Mononuclear cell (primary cell): ENCODE data around the gene DOLPP1. TPM values are rescaled to one million over a fixed set of nuclear protein-coding genes. Genes with fewer than 3 reads are reported as not detected.

Source experiments
- H3K27me3 ChIP-seq: 2 replicates; pipeline ENCODE4 v1.6.0; 2011; ENCODE audit warnings: low read length, control low read depth; ENCODE audit not compliant: insufficient read depth
- H3K4me1 ChIP-seq: 2 replicates; pipeline ENCODE4 v1.5.1; 2011; ENCODE audit warnings: mild to moderate bottlenecking, low read length, control low read depth; ENCODE audit not compliant: insufficient read depth
- H3K4me3 ChIP-seq: 2 replicates; pipeline ENCODE4 v1.5.1; 2011; ENCODE audit warnings: mild to moderate bottlenecking, low read length, moderate library complexity
- H3K9me3 ChIP-seq: 2 replicates; pipeline ENCODE4 v1.5.1; 2011; ENCODE audit warnings: low read depth, mild to moderate bottlenecking, control low read depth, low read length
- total RNA-seq: library from RNA; depleted of rRNA; stranded (reverse); fragments of >200 nt; gene quantifications from one replicate; pipeline ENCODE4 v1.2.3, GENCODE V29; 2012

DOLPP1 gene
- total RNA-seq, 1 donor = 1.9 TPM

DNA sequence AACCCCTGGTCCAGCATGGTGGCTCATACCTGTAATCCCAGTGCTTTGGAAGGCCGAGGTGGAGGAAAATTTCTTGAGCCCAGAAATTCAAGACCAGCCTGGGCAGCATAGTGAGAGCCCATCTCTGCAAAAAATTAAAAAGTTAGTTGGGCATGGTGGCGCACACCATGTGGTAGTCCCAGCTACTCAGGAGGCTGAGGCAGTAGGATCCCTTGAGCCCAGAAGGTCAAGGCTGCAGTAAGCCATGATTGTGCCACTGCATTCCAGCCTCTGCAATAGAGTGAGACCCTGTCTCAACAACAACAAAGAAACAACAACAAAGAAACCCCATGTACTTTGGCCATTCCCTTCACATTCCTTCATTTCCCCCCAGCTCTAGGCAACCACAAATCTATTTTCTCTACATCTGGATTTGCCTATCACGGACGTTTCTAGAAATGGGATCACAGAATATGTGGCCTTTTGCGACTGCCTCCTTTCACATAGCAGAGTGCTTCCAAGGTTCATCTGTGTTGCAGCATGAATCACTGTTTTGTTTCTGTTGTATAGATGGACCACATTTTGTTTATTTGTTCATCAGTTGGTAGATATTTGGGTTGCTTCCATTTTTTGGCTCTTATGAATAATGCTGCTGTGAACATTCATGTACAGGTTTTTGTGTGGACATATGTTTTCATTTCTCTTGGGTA lies 26.6 kb upstream of the DOLPP1 start:
- no peak overlapping the region for H3K4me3 ChIP-seq
- no peaks in the 10 kb centered on the region for H3K9me3 ChIP-seq

DNA sequence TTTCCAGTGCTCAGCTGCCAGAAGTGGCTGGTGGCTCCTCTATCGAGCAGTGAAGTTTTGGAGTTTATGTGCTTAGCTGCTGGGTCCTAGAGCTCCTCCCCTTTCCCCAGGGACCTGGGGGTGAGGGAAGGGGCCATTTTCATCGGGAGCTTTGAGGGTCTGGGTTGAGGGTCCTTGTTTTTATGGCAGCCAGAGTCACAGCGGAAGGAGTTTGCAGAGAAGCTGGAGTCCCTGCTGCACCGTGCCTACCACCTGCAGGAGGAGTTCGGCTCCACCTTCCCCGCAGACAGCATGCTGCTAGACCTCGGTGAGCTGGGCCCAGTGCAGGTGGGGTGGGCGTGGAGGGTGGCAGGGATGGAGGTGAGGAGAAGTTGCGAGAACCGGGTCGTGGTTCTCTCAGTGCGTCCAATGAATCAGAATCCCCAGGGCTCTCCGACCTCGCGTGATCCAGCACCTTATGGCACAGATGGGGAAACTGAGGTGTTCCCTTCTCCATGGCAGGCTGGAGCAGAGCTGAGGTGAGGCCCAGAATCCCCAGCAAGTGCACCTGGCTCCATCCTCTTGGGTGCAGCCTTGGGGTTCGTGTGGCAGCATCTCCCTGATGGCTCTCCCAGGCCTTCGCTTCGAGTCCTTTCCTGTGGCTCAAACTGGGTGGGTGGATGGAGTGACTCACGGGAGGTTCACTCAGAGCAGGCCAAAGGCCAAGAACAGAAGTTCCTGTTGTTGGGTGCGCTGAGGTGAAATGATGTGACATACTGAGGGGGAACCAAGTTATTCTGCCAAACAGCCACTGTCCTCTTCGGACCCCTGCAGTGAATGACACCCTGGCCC lies 21.7 kb upstream of the DOLPP1 start:
- peaks cover 16% of the 10 kb centered on the region for H3K4me1 ChIP-seq
- H3K9me3 ChIP-seq = no peaks in the 10 kb centered on the region
- H3K4me3 ChIP-seq = no peak overlapping the region
- no peaks in the 10 kb centered on the region for H3K27me3 ChIP-seq

More for the DNA sequence above, 26.6 kb upstream of the DOLPP1 start:
- no peaks in the 10 kb centered on the region for H3K27me3 ChIP-seq
- H3K4me1 ChIP-seq = peaks cover 15% of the 10 kb centered on the region

DNA sequence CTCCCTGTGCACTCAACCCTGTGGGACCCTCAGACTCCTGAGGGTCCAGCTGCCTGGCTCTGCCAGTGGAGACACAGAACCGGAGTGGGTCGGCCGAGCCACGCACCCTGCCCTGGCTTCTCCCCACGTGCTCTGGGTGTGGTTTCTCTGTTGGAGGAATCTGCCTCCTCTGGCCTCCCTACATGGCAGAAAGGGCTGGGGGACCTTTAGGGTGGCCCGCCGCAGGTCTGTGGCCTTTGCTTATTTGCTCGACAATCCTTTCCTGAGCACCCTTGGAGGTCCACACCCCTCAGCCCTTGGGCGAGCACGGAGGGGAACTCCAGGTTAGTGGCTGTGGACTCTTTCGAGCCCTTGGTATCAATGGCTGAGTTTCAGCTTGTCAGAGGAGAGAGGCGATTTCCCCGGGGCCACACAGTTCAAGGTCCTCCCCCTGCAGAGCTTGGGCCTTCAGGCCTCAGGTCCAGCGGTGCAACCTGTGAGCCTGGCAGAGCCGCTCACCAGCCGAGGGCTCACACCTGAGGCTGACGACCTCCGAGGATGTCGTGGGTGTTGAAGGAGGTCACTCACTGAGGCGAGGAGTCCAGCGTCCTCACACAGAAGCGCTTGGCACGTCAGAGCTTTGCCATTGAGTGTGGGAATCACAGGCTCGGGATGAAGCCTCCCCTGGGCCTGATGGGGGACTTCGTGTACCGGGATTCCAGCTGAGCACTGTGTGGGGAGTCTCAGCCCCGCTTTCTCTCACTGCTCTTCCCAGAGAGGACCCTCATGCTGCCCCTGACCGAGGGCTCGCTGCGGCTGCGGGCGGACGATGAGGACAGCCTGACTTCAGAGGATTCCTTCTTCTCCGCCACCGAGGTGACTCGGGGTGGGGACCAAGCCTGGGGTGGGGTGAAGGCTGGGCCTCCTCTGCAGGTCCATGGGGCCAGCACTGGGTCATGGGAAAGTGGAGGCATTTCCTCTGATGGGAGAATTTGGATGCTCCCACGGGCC lies 20.8 kb upstream of the DOLPP1 start:
- H3K27me3 ChIP-seq = no peaks in the 10 kb centered on the region
- no peaks in the 10 kb centered on the region for H3K9me3 ChIP-seq
- H3K4me1 ChIP-seq = peaks cover 16% of the 10 kb centered on the region
- H3K4me3 ChIP-seq = no peak overlapping the region

DNA sequence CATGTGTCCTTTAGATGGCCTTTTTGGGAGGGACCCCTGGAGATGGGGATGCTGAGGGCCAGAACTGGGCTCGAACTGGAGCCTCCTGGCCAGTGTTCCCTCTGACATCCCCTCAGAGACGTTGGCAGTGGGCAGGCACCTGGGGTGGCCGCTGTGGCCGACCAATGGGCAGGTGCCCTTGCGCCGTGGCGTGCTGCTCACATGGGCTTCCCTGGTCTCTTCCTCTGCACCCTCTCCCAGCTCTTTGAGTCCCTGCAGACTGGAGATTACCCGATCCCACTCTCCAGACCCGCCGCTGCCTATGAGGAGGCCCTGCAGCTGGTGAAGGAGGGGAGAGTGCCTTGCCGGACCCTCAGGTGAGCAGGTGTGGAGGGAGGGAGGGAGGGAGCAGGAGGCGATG lies 19.9 kb upstream of the DOLPP1 start:
- Histone ChIP-seq H3K9me3 (no peaks in the 10 kb centered on the region), H3K27me3 (no peaks in the 10 kb centered on the region), H3K4me3 (no peak overlapping the region), H3K4me1 (peaks cover 16% of the 10 kb centered on the region)

DNA sequence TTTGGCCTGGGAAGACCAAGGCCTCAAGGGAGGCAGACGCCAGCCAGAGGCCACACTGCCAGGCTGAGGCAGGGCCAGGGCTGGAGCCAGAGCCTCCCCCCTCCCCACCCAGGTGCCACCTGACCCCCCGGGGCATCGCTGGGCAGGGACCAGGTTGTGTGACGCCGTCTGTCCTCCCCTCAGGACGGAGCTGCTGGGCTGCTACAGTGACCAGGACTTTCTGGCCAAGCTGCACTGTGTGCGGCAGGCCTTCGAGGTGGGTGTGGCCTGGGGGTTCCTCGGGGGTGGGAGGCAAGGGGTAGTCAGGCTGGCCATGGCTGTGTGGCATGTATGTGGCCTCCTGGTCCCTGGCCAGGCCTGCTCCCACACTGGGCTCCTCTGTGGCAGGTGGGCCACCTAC lies 17.9 kb upstream of the DOLPP1 start:
- Histone ChIP-seq H3K4me3 (no peak overlapping the region), H3K9me3 (no peaks in the 10 kb centered on the region), H3K4me1 (peaks cover 16% of the 10 kb centered on the region), H3K27me3 (no peaks in the 10 kb centered on the region)

DNA sequence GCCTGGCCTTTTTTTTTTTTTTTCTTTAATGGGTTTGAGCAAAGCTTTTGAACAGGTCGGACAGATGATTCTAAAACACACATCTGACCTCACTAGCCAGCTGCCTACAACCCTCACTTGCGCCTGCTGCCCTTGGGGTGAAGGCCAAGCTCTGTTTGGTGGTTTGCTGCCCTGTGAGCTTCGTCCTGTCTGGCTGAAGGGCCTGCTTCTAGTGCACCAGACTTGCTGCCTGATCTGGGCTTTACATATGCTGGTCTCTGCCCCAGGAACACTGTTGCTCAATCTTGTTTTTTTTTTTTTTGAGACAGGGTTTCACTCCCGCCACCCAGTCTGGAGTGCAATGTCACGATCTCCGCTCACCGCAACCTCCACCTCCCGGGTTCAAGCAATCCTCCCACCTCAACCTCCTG lies 16.4 kb upstream of the DOLPP1 start:
- Histone ChIP-seq H3K27me3 (no peaks in the 10 kb centered on the region), H3K4me1 (peaks cover 16% of the 10 kb centered on the region), H3K4me3 (no peak overlapping the region), H3K9me3 (no peaks in the 10 kb centered on the region)

DNA sequence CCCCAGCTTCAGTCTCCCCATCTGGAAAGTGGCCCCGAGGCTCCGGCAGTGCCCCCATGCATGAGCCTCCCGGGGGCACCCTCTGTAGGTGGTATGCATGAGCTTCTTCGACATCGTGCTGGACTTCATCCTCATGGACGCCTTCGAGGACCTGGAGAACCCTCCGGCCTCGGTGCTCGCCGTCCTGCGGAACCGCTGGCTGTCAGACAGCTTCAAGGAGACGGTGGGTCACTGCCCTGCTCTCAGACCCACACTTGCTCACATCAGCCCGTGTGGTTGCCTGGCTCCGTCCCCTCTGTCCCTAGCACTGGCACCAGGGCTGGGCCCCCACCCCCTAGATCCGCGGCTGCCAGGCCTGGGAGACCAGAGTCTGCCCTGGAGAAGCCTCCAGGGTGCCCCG lies 12.8 kb upstream of the DOLPP1 start:
- Histone ChIP-seq H3K4me1 (peaks cover 28% of the 10 kb centered on the region), H3K4me3 (no peak overlapping the region), H3K27me3 (no peaks in the 10 kb centered on the region)

DNA sequence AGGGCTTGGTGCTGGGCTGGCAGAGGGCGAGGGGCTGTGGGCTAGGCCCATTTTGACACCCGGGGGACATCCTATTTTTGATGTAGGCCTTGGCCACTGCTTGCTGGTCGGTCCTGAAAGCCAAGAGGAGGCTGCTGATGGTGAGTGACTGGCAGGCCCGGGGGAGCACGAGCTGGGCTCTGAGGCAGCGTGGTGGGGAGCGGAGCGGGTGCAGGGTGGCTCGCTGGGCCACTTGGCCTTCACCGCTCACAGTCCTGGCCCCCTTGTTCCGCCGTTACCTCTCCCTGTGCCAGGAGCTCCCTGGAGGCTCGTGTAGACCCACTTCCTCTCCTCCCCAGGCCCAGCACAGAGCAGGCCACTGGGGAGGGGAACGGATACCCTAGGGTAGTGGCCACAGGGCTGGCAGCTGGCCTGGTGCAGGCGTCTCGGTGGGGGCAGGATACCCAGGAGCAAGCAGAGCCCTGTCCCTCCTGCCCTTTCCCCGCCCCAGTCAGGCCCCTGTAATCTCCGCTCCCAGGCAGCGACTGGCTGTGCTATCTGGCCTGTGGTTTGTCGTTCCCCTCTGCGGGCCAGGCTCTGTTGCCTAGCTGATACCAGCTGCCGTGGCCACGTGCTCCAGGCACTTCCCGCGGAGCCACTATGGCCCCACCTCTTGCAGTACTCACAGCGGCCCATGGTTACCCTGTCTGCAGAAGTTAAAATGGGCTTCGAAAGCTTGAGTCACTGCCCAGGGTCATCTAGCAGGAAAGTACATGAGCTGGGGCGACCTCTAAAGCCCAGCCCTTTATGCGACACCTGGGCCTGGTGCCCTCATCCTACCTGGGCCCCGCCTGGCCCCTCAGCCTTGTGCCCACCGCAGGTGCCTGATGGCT lies 11.7 kb upstream of the DOLPP1 start:
- no peaks in the 10 kb centered on the region for H3K9me3 ChIP-seq
- no peak overlapping the region for H3K4me3 ChIP-seq
- peaks cover 28% of the 10 kb centered on the region for H3K4me1 ChIP-seq
- no peaks in the 10 kb centered on the region for H3K27me3 ChIP-seq

More for the DNA sequence above, 12.8 kb upstream of the DOLPP1 start:
- no peaks in the 10 kb centered on the region for H3K9me3 ChIP-seq

DNA sequence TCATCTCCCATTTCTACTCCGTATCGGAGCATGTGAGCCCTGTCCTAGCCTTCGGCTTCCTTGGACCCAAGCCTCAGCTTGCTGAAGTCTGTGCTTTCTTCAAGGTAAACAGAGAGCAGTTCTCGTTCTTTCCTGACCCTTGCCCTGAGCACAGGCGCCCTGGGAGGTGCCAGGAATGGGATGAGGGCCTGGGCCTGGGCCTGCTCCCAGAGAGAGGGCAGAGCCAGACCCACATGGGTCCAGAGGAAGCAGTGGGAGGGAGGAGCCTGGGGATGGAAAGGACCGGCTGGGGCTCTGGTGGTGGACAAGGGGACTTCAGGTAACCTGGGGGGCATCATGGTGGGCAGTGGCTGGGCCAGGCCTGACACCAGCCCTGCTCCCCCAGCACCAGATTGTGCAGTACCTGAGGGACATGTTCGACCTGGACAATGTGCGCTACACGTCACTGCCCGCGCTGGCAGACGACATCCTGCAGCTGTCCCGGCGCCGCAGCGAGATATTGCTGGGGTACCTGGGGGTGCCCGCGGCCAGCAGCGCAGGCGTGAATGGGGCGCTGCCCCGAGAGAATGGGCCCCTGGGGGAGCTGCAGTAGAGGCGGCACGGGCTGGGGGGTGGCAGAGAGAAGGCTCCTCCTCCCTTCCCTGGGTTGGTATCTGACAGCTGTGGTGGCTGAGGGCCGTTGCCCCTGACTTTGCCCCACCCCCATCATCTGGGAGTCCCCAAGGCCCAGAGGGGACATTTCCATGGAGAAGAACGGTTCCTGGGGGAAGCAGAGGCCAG lies 10.9 kb upstream of the DOLPP1 start:
- Histone ChIP-seq H3K4me1 (peaks cover 28% of the 10 kb centered on the region), H3K27me3 (no peaks in the 10 kb centered on the region), H3K4me3 (no peak overlapping the region), H3K9me3 (no peaks in the 10 kb centered on the region)

DNA sequence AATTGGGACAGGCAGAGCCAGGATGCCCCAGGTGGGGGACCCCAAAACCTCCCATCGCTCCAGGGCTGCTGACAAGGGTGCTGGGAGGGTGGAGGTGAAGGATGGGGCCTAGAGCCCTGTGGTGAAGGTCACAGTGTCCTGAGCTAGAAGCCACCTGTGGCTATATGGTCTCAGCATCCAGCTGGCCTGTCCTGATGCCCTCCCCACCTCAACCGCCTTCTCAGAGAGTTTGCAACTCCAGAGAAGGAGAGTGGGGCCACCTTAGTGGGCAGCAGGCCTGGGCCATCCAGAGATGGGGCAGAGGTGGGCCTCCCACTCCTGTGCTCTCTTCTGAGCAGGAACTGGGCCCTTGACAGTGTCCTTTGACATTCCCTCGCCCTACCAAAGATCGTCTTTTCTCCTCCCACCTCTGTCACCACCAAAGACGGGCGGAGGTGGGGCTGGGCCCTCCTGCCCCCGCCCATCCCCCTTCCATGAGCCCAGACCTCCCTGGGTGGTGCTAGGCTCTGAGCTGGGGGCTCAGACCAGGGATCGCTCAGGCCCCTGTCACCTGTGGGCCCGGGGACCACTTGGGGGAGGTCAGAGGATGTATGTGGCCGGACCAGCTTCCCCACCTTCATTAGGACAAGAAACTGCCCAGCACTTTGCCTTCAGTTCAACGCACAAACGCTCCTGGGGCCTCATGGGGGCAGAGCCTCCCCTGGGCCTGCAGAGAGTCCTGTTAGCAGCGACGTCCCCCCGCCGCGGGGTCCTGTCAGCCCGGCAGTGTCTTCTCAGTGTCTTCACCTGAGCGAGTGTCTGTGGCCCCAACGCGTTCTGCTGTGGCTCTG lies 10.0 kb upstream of the DOLPP1 start:
- no peaks in the 10 kb centered on the region for H3K27me3 ChIP-seq
- H3K4me3 ChIP-seq = no peak overlapping the region
- no peaks in the 10 kb centered on the region for H3K9me3 ChIP-seq
- H3K4me1 ChIP-seq = peaks cover 28% of the 10 kb centered on the region

DNA sequence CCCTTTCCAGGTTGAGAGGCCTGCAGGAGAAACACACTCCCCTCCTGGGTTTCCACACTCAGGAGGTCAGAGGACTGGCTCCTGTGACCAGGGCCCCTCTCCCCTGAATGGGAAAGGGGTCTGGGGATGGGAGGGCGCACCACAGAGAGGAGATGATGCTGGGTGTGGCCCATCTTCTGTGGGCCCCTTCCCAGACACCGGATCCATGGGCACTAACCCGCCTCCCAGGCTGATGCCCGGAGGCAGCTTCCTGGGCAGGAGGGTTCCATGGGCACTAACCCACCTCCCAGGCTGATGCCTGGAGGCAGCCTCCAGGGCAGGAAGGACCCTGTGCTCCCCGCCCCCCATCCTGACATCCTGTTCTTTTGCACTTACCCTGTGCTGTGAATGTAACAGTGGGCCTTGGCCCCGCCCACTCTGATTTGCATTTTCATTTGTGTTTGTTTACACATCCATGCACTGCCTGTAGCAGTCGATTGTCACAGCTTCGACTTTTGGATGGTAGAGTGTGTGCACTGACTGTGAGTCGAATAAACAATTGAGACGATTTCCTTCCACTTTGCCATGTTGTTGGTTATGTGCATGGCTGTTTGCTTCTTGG lies 9.3 kb upstream of the DOLPP1 start:
- Histone ChIP-seq H3K27me3 (no peaks in the 10 kb centered on the region), H3K4me1 (peaks cover 28% of the 10 kb centered on the region), H3K4me3 (no peak overlapping the region), H3K9me3 (no peaks in the 10 kb centered on the region)

DNA sequence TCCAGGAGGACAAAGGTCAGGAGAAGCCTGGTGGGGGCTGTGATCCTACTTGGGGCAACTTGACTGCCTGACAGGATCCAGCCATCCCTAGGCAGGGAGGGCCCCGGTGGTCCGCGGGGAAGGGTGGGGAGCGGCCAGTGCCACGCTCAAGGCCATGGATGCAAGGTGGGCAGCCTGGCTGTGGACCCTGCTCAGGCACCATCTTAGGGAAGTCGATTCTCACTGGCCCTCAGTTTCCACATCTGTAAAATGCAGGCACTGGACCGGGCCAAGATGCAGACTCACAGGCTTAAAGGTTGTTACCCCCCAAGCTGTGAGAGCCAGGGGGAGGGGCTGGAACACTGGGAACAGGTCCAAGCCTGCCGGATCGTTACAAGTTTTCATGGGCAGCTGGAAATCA lies 8.7 kb upstream of the DOLPP1 start:
- Histone ChIP-seq H3K4me1 (peaks cover 28% of the 10 kb centered on the region), H3K27me3 (no peaks in the 10 kb centered on the region), H3K9me3 (no peaks in the 10 kb centered on the region), H3K4me3 (no peak overlapping the region)
